SU-DHL-6 (cell line): ENCODE measurements around the gene TIPIN.

Experiments used
- H2AFZ ChIP-seq: fragments of 200-600 bp; sonication (generic); 2 replicates; pipeline ENCODE4 v1.6.1; 2014; ENCODE audit warnings: low read depth, mild to moderate bottlenecking, moderate library complexity, mixed read lengths, antibody characterized with exemption, low read length; ENCODE audit not compliant: severe bottlenecking
- H3F3A ChIP-seq: fragments of 200-600 bp; shearing (Covaris generic); 2 replicates; pipeline ENCODE4 v1.6.0; 2016; ENCODE audit warnings: antibody characterized with exemption, mild to moderate bottlenecking; ENCODE audit not compliant: insufficient read depth
- H3K27ac ChIP-seq: fragments of 200-600 bp; sonication (generic); 2 replicates; pipeline ENCODE4 v1.5.1; 2016; ENCODE audit warnings: low read depth, mild to moderate bottlenecking, low read length, moderate library complexity, mixed read lengths
- H3K27me3 ChIP-seq: fragments of 200-600 bp; sonication (generic), shearing (Covaris generic); 2 replicates; pipeline ENCODE4 v1.6.0; 2014; ENCODE audit warnings: mild to moderate bottlenecking, low read length
- H3K36me3 ChIP-seq: fragments of 200-600 bp; sonication (generic); 2 replicates; pipeline ENCODE4 v1.6.1; 2014; ENCODE audit warnings: mild to moderate bottlenecking, low read length, mixed read lengths
- H3K4me2 ChIP-seq: fragments of 300-600, 200-600 bp; shearing (Covaris generic), sonication (generic); 2 replicates; pipeline ENCODE4 v1.6.0; 2014; ENCODE audit warnings: low read length, low read depth, mild to moderate bottlenecking; ENCODE audit not compliant: poor library complexity, severe bottlenecking
- H3K4me3 ChIP-seq: fragments of 200-600 bp; sonication (generic); 2 replicates; pipeline ENCODE4 v1.5.1; 2014; ENCODE audit warnings: antibody characterized with exemption, low read length, mild to moderate bottlenecking, mixed read lengths; ENCODE audit not compliant: insufficient read depth, poor library complexity, severe bottlenecking
- H3K79me2 ChIP-seq: fragments of 200-600 bp; sonication (generic); 2 replicates; pipeline ENCODE4 v1.6.1; 2014; ENCODE audit warnings: mild to moderate bottlenecking, low read length, moderate library complexity; ENCODE audit not compliant: insufficient read depth
- H3K9ac ChIP-seq: fragments of 200-600 bp; sonication (generic); 2 replicates; pipeline ENCODE4 v1.7.0; 2014; ENCODE audit warnings: mild to moderate bottlenecking, low read length
- H3K9me2 ChIP-seq: fragments of 200-600 bp; sonication (generic); replicated peaks from 2 replicates; pipeline ENCODE4 v1.6.1; 2014; ENCODE audit warnings: low read length; ENCODE audit not compliant: insufficient read depth
- H3K9me3 ChIP-seq: fragments of 200-600 bp; sonication (generic); 2 replicates; pipeline ENCODE4 v1.6.1; 2014; ENCODE audit warnings: low read length, mixed read lengths; ENCODE audit not compliant: insufficient read depth
- H4K20me1 ChIP-seq: fragments of 200-600 bp; sonication (generic); 2 replicates; pipeline ENCODE4 v1.6.1; 2014; ENCODE audit warnings: low read depth, mild to moderate bottlenecking, antibody characterized with exemption, low read length, moderate library complexity, mixed read lengths
- EZH2phosphoT487 ChIP-seq: fragments of 200-600 bp; sonication (generic), shearing (Covaris generic); conservative IDR thresholded peaks from 2 replicates; pipeline ENCODE4 v1.6.1; 2018; ENCODE audit warnings: mild to moderate bottlenecking, antibody characterized with exemption, low read length, moderate library complexity, mixed read lengths
- TF ChIP-seq, protein P1 (sequence below): fragments of 200-600 bp; sonication (generic); IDR thresholded peaks from one replicate; pipeline ENCODE4 v1.5.1; 2017; ENCODE audit warnings: antibody characterized with exemption, mild to moderate bottlenecking, low read length, moderate library complexity; ENCODE audit not compliant: insufficient read depth, poor library complexity, severe bottlenecking

Gene TIPIN

DNA sequence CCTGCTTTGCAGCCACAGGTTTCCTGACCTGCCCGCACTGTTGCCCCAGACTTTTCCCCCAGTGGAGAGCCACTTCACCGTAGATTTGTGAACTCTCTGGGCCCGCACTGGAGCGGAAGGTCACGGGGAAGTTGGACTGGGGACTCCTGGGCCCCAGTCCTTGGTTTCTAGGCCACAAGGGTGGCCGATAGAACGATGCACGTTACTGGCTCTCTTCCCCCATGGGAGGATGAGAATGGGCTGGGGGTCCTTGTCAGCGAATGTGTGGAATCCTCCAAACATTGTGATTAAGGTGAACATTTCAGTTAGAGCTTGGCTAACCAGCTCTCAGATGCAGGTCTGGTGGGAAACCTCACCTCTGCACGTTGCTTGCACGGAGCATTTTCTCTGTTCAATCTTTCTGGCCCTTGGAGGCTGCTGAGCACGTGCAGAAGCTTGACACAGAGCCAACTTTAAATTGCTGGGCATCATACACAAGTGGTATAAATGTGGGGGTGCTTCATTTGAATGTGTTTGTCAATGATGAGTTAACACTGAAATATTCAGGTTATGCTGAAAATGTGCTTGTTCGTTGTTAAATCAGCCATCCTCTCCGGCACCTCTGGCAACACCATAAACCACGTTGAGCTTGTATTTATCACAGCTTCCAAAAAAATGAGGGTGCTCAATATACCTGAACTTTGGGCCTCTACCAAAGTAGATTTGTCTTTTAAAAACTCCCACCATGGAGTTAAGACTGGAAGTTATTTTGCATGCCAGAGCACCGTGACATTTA is 62.1 kb downstream of the TIPIN start:
- Histone ChIP-seq H3K79me2 (peaks cover 31% of the 10 kb centered on the region), H3K27me3 (no peaks in the 10 kb centered on the region), H3K9ac (peak overlapping the region; percentile 82), H3K27ac (peak overlapping the region; percentile 89), H3F3A (peaks cover 15% of the 10 kb centered on the region), H3K9me3 (no peaks in the 10 kb centered on the region), H3K9me2 (no peaks in the 10 kb centered on the region), H3K4me3 (peak overlapping the region; percentile 69), H3K36me3 (no peaks in the 10 kb centered on the region), H2AFZ (peak overlapping the region; percentile 62), H4K20me1 (no peaks in the 10 kb centered on the region), H3K4me2 (peak overlapping the region; percentile 88)
- TF ChIP-seq, protein P1, sequence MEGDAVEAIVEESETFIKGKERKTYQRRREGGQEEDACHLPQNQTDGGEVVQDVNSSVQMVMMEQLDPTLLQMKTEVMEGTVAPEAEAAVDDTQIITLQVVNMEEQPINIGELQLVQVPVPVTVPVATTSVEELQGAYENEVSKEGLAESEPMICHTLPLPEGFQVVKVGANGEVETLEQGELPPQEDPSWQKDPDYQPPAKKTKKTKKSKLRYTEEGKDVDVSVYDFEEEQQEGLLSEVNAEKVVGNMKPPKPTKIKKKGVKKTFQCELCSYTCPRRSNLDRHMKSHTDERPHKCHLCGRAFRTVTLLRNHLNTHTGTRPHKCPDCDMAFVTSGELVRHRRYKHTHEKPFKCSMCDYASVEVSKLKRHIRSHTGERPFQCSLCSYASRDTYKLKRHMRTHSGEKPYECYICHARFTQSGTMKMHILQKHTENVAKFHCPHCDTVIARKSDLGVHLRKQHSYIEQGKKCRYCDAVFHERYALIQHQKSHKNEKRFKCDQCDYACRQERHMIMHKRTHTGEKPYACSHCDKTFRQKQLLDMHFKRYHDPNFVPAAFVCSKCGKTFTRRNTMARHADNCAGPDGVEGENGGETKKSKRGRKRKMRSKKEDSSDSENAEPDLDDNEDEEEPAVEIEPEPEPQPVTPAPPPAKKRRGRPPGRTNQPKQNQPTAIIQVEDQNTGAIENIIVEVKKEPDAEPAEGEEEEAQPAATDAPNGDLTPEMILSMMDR = no peak

DNA sequence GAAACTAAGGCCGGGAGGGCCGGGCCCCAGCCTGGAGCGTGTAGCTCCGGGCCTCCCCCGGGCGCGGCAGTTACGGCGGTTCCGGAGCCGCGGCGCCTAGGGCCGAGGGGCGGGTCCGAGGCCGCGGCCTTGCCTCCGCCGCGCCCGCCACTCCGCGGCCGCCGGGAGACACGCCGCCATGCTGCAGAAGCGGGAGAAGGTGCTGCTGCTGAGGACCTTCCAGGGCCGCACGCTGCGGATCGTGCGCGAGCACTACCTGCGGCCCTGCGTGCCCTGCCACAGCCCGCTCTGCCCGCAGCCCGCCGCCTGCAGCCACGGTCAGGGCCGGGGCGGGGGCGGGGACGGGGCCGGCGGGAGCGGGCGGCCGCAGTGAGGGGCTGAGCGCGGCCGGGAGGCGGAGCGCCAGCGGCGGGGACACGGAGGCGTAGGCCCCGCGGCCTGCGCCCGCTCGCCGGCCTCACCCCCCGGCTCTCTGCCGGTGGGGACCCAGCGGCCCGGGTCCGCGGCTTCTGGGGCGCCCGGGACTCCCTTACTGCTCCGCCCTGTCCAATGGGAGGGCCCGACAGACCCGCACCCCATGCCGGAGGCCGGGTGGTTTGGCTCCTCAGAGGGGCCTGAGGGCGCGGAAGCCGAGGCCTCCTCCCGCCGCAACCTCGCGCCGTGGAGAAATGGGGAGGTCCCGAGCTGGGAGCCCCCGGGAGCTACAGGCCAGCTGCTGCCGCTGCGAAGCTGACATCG is 62.9 kb downstream of the TIPIN start, which contains the start of gene DIS3L:
Gene DIS3L (plus strand): TSS at position 150 of the 738 bp plus-strand sequence. CDS start 29 bp downstream, at position 179.
- Histone ChIP-seq H3K9me2 (no peaks in the 10 kb centered on the region), H3K4me2 (peak within 1 kb of the TSS; percentile 88), H3K27ac (peak within 1 kb of the TSS; percentile 89), H2AFZ (peak within 1 kb of the TSS; percentile 95), H3K9me3 (no peaks in the 10 kb centered on the region), H4K20me1 (no peaks in the 10 kb centered on the region), H3K79me2 (peaks cover 31% of the 10 kb centered on the region), H3K4me3 (peak within 1 kb of the TSS; percentile 69), H3K36me3 (no peaks in the 10 kb centered on the region), H3F3A (peaks cover 15% of the 10 kb centered on the region), H3K9ac (peak within 1 kb of the TSS; percentile 82), H3K27me3 (no peaks in the 10 kb centered on the region)
- TF ChIP-seq, protein P1 = no peak
- TF ChIP-seq EZH2phosphoT487 = no peak

DNA sequence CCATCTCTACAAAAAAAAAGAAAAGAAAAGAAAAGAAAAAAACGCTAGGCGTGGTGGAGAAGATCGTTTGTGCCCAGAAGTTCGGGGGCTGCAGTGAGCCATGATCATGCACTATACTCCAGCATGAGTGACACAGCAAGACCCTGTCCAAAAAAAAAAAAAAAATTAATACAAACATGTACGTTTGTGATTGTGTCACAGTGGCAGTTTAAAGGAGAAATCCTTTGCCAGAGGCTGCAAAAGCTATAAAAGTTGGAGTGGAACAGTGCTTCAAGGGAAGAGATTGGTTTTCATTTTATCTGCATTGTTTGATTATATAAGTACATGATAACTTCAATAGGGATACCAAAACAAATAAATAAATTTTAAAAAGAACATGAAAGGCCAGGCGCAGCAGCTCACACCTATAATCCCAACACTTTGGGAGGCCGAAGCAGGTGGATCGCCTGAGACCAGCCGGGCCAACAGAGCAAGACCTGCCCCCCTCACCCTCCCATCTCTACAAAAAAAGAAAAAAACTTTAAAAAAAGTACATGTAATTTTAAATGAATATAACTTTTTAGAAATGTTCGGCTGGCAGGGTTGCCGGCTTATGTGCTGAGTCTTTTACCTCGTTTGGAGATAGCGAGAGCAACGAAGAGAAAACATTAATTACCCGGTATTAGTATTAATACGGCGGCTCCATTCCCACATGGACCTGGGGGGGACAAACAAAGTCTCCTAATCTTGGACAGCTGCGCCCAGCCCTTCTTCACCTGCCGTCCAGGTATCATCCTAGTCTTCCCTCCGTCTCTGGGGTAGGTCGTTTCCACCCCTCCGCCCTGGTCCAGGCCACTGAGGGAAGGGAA is 63.7 kb downstream of the TIPIN start:
- Histone ChIP-seq H3F3A (peaks cover 15% of the 10 kb centered on the region), H3K36me3 (no peaks in the 10 kb centered on the region), H3K27ac (peak overlapping the region; percentile 89), H4K20me1 (no peaks in the 10 kb centered on the region), H3K9me2 (no peaks in the 10 kb centered on the region), H3K27me3 (no peaks in the 10 kb centered on the region), H3K4me3 (peak overlapping the region; percentile 69), H3K9me3 (no peaks in the 10 kb centered on the region), H3K9ac (peak overlapping the region; percentile 82), H3K79me2 (peaks cover 30% of the 10 kb centered on the region), H2AFZ (peak overlapping the region; percentile 95), H3K4me2 (peak overlapping the region; percentile 88)
- TF ChIP-seq, protein P1 = no peak
- TF ChIP-seq EZH2phosphoT487 = no peak
